WERI-Rb-1 (cell line): ENCODE data around the gene SPON1.
"Not testable (repeated sequence)": the region's sequence is repeated elsewhere in the genome, so short reads cannot be mapped to it uniquely, and the experiment has no call there.

Source experiments
- DNase-seq: peaks from one replicate; pipeline ENCODE4 v3.0.0-alpha.2; 2020
- H3K27ac ChIP-seq: fragments of 250-450 bp; sonication (Bioruptor Pico); 2 replicates; pipeline ENCODE4 v1.5.1; 2020; ENCODE audit warnings: mild to moderate bottlenecking, moderate library complexity
- H3K27me3 ChIP-seq: fragments of 250-450 bp; sonication (Bioruptor Pico); 2 replicates; pipeline ENCODE4 v1.5.1; 2021; ENCODE audit warnings: mild to moderate bottlenecking, low read depth, moderate library complexity; ENCODE audit not compliant: insufficient read depth, severe bottlenecking
- H3K36me3 ChIP-seq: fragments of 250-450 bp; sonication (Bioruptor Pico); 2 replicates; pipeline ENCODE4 v1.5.1; 2020; ENCODE audit warnings: mild to moderate bottlenecking, moderate library complexity
- H3K4me3 ChIP-seq: 2 replicates; pipeline ENCODE4 v1.5.1; 2011; ENCODE audit warnings: low read depth, mild to moderate bottlenecking, control low read depth, low read length
- H3K9me3 ChIP-seq: fragments of 250-450 bp; sonication (Bioruptor Pico); 2 replicates; pipeline ENCODE4 v1.5.1; 2021; ENCODE audit warnings: mild to moderate bottlenecking, moderate library complexity; ENCODE audit not compliant: severe bottlenecking
- CTCF ChIP-seq: IDR thresholded peaks from 2 replicates; pipeline ENCODE4 v1.5.1; 2011; ENCODE audit warnings: low read depth, mild to moderate bottlenecking, control low read depth, inconsistent platforms, low read length

SPON1 gene

GRCh38 chr11:13972944-13973343, 10.4 kb downstream of the SPON1 start:
- Histone ChIP-seq H3K27me3 (no peaks in the 10 kb centered on the region), H3K9me3 (no peaks in the 10 kb centered on the region), H3K36me3 (no peaks in the 10 kb centered on the region), H3K4me3 (no peak overlapping the region), H3K27ac (no peak overlapping the region)
- DNase-seq, result no peak
- no peak for TF ChIP-seq CTCF

GRCh38 chr11:13974631-13975030, 12.1 kb downstream of the SPON1 start:
- H3K27ac ChIP-seq, result no peak overlapping the region

GRCh38 chr11:13983081-13983751, 20.7 kb downstream of the SPON1 start:
- Histone ChIP-seq H3K9me3 (no peaks in the 10 kb centered on the region), H3K36me3 (no peaks in the 10 kb centered on the region), H3K4me3 (no peak overlapping the region), H3K27ac (no peak overlapping the region), H3K27me3 (no peaks in the 10 kb centered on the region)
- DNase-seq, result no peak
- TF ChIP-seq CTCF, result no peak

More at GRCh38 chr11:13974631-13975030, 12.1 kb downstream of the SPON1 start:
- no peak for TF ChIP-seq CTCF
- no peaks in the 10 kb centered on the region for H3K9me3 ChIP-seq
- no peak overlapping the region for H3K4me3 ChIP-seq
- DNase-seq, result no peak
- H3K36me3 ChIP-seq, result no peaks in the 10 kb centered on the region
- H3K27me3 ChIP-seq, result no peaks in the 10 kb centered on the region

- DNase-seq, result no peak
- Histone ChIP-seq H3K27ac (no peak overlapping the region), H3K9me3 (no peaks in the 10 kb centered on the region), H3K4me3 (no peak overlapping the region), H3K27me3 (no peaks in the 10 kb centered on the region), H3K36me3 (no peaks in the 10 kb centered on the region)
- no peak for TF ChIP-seq CTCF
Observed at GRCh38 chr11:13984616-13985450, 22.3 kb downstream of the SPON1 start.

- not testable (repeated sequence) for H3K27ac ChIP-seq, H3K4me3 ChIP-seq, H3K27me3 ChIP-seq, H3K9me3 ChIP-seq, H3K36me3 ChIP-seq, DNase-seq
Observed at GRCh38 chr11:13986695-13987094, 24.2 kb downstream of the SPON1 start.

- H3K27me3 ChIP-seq, H3K4me3 ChIP-seq, H3K9me3 ChIP-seq, H3K36me3 ChIP-seq, H3K27ac ChIP-seq, DNase-seq: not testable (repeated sequence)
Observed at GRCh38 chr11:13992158-13992856, 29.8 kb downstream of the SPON1 start.
